VCaP (cell line): ENCODE results near the gene HIRA.

ENCODE experiments used
- H3K27ac ChIP-seq: fragments of 450-650 bp; 2 replicates; pipeline ENCODE4 v1.5.1; 2017
- CTCF ChIP-seq: fragments of 450-650 bp; conservative IDR thresholded peaks from 2 replicates; pipeline ENCODE4 v1.5.1; 2017; ENCODE audit warnings: mild to moderate bottlenecking, moderate library complexity

The HIRA gene

GRCh38 chr22:19289475-19290161 lies 141.9 kb downstream of the HIRA start:
- H3K27ac ChIP-seq, result no peak overlapping the region
- no peak for TF ChIP-seq CTCF

- TF ChIP-seq CTCF, result no peak
- no peak overlapping the region for H3K27ac ChIP-seq
Observed at GRCh38 chr22:19287889-19288288, 143.6 kb downstream of the HIRA start.

GRCh38 chr22:19287076-19287707 lies 144.3 kb downstream of the HIRA start:
- TF ChIP-seq CTCF, result no peak
- H3K27ac ChIP-seq, result no peak overlapping the region

- no peak for TF ChIP-seq CTCF
- no peak overlapping the region for H3K27ac ChIP-seq
Observed at GRCh38 chr22:19285831-19286230, 145.7 kb downstream of the HIRA start.
